BLaER1 treated with 17β-estradiol and CSF1 and Interleukin-3, amounts not matched to agents 10 nM and 100 nM (cell line): ENCODE measurements around the gene PCGF2.
"Not testable (repeated sequence)": the region's sequence is repeated elsewhere in the genome, so short reads cannot be mapped to it uniquely, and the experiment has no call there.

Experiments used
- H3K27ac ChIP-seq, 11 experiments: shearing (Covaris generic); formaldehyde crosslinking; 2 replicates each; pipeline ENCODE4 v1.8.1; 2022
- H3K27me3 ChIP-seq, 11 experiments: shearing (Covaris generic); formaldehyde crosslinking; 2 replicates each; pipeline ENCODE4 v1.8.1; 2022
- H3K36me3 ChIP-seq, 11 experiments: shearing (Covaris generic); formaldehyde crosslinking; 2 replicates each; pipeline ENCODE4 v1.8.1; 2022
- H3K4me1 ChIP-seq, 10 experiments: shearing (Covaris generic); formaldehyde crosslinking; 2 replicates each; pipeline ENCODE4 v1.8.1; 2022
- H3K4me2 ChIP-seq, 11 experiments: shearing (Covaris generic); formaldehyde crosslinking; 2 replicates each; pipeline ENCODE4 v1.8.1; 2022
- H3K4me3 ChIP-seq, 10 experiments: shearing (Covaris generic); formaldehyde crosslinking; 2 replicates each; pipeline ENCODE4 v1.8.1; 2022
- H3K9ac ChIP-seq, 11 experiments: shearing (Covaris generic); formaldehyde crosslinking; 2 replicates each; pipeline ENCODE4 v1.8.1; 2022
- H3K9me3 ChIP-seq, 11 experiments: shearing (Covaris generic); formaldehyde crosslinking; replicated peaks in 1 of 11; 2 replicates each; pipeline ENCODE4 v1.8.1; 2022
- H4K20me1 ChIP-seq, 11 experiments: shearing (Covaris generic); formaldehyde crosslinking; 2 replicates each; pipeline ENCODE4 v1.8.1; 2022
- Cebpa-rat ChIP-seq, 11 experiments: shearing (Covaris generic); IDR thresholded peaks; 2 replicates each; pipeline ENCODE4 v1.8.1; 2022

PCGF2 gene

GRCh38 chr17:38729368-38729885, 18.7 kb downstream of the PCGF2 start:
- no peak for TF ChIP-seq Cebpa-rat (IDR thresholded peaks at IDR 0.05)
- Histone ChIP-seq H3K4me2 (peak overlapping the region; percentile 87 to 98 (median 96)), H3K27ac (peak overlapping the region; percentile 55 to 95 (median 90)), H3K4me3 (peak overlapping the region; percentile 68 to 86 (median 78)), H4K20me1 (peaks cover 3 to 32% (median 27%) of the 10 kb centered on the region in 11 experiments; a peak in 17 of 22 replicates), H3K4me1 (peaks cover 92 to 96% (median 94%) of the 10 kb centered on the region in 10 experiments), H3K27me3 (no peaks in the 10 kb centered on the region), H3K9me3 (peaks cover 0 to 6% (median 0%) of the 10 kb centered on the region in 11 experiments; a peak in 1 of 22 replicates), H3K36me3 (peaks cover 20 to 40% (median 29%) of the 10 kb centered on the region in 11 experiments), H3K9ac (peak overlapping the region; percentile 75 to 87 (median 85))

DNA sequence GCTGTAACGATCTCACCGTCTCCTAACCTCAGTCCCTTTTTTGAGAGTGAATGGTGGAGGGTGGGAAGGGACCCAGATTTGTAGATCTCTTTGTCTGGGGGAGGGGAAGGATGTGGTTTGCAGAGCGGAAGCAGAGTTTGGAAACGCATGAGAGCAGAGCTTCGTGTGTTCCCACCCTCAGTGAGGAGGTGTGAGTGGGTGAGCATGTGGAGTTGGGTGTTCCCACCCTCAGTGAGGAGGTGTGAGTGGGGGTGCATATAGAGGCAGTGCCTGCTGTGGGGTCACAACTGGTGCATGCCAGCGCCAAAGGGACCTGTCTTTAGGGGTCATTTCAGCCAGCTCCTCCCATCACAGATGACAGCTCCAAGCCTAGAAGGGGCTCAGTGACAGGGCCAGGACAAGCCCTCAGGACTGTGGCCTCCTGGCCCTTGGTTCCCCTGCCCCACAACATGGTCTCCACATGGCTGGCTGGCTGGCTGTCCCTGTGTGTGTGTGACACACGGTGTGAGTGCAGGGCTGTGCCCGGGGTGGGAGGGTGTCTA, 19.8 kb downstream of the PCGF2 start:
- Histone ChIP-seq H3K4me2 (peak overlapping the region; percentile 87 to 98 (median 96)), H3K4me3 (peak overlapping the region in 9 of 10 experiments; percentile 1 to 57 (median 36); a peak in 10 of 20 replicates), H3K36me3 (peaks cover 24 to 46% (median 32%) of the 10 kb centered on the region in 11 experiments), H3K9ac (peak overlapping the region in 10 of 11 experiments; percentile 8 to 87 (median 84); a peak in 17 of 22 replicates), H4K20me1 (peaks cover 3 to 22% (median 19%) of the 10 kb centered on the region in 11 experiments; a peak in 14 of 22 replicates), H3K9me3 (peaks cover 0 to 6% (median 0%) of the 10 kb centered on the region in 11 experiments; a peak in 1 of 22 replicates), H3K27ac (peak overlapping the region; percentile 1 to 95 (median 90); a peak in 21 of 22 replicates), H3K27me3 (no peaks in the 10 kb centered on the region), H3K4me1 (peaks cover 86 to 95% (median 90%) of the 10 kb centered on the region in 10 experiments)
- TF ChIP-seq Cebpa-rat (IDR thresholded peaks at IDR 0.05), result no peak

DNA sequence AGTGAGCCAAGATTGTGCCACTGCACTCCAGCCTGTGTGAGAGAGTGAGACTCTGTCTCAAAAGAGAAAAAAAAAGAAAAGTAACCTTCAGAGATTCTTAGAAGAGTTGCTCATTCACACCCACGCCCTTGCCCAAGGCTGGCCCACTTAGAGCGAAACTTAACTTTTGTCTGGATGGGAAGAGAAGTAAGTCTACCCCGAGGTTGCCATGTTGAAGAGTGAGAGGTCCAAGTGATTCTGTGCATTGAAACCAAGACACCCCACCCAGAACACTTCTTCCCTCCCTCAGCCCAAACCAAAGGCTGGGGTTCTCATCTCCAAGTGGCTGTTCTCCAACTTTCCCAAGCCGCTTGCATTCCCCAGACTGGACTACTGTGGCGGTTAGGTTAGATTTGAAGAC, 20.4 kb downstream of the PCGF2 start:
- peaks cover 3 to 15% (median 13%) of the 10 kb centered on the region in 11 experiments; a peak in 12 of 22 replicates for H4K20me1 ChIP-seq
- H3K4me3 ChIP-seq, result peak overlapping the region in 9 of 10 experiments; percentile 1 to 57 (median 36); a peak in 11 of 20 replicates
- H3K9me3 ChIP-seq, result peaks cover 0 to 6% (median 0%) of the 10 kb centered on the region in 11 experiments; a peak in 1 of 22 replicates
- no peak for TF ChIP-seq Cebpa-rat (IDR thresholded peaks at IDR 0.05)
- H3K4me1 ChIP-seq, result peaks cover 80 to 95% (median 90%) of the 10 kb centered on the region in 10 experiments
- H3K36me3 ChIP-seq, result peaks cover 24 to 46% (median 37%) of the 10 kb centered on the region in 11 experiments
- peak overlapping the region; percentile 1 to 95 (median 90); a peak in 21 of 22 replicates for H3K27ac ChIP-seq
- H3K4me2 ChIP-seq, result peak overlapping the region; percentile 87 to 98 (median 96)
- H3K9ac ChIP-seq, result peak overlapping the region in 9 of 11 experiments; percentile 45 to 86 (median 83); a peak in 17 of 22 replicates
- H3K27me3 ChIP-seq, result no peaks in the 10 kb centered on the region

DNA sequence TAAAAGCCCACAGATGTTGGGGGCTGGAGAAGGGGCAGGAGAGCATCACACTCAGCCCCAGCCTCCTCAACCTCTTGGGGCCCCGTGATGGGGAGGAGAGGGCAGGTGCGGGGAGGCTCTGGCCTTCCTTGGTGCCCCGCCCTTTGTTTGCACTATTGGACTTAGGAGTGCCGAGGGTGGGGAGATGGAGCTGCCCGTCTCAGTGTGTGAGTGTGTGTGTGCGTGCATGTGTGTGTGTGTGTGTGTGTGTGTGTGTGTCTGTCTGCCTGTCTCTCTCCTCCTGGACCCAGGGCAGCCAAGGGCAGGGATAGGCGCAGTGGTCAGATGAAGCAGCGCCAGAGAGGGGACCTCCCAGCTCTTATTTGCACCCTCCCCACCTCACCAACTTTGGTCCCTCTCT, 22.0 kb downstream of the PCGF2 start:
- not testable (repeated sequence) for H3K9ac ChIP-seq, H3K27me3 ChIP-seq, H3K9me3 ChIP-seq, H3K4me3 ChIP-seq, H4K20me1 ChIP-seq
- peak overlapping the region; percentile 42 to 98 (median 92); a peak in 16 of 22 replicates for H3K4me2 ChIP-seq
- H3K36me3 ChIP-seq, result peaks cover 33 to 55% (median 47%) of the 10 kb centered on the region in 11 experiments
- peak overlapping the region in 8 of 11 experiments; percentile 8 to 95 (median 92); a peak in 11 of 22 replicates for H3K27ac ChIP-seq
- H3K4me1 ChIP-seq, result peaks cover 75 to 93% (median 89%) of the 10 kb centered on the region in 10 experiments

DNA sequence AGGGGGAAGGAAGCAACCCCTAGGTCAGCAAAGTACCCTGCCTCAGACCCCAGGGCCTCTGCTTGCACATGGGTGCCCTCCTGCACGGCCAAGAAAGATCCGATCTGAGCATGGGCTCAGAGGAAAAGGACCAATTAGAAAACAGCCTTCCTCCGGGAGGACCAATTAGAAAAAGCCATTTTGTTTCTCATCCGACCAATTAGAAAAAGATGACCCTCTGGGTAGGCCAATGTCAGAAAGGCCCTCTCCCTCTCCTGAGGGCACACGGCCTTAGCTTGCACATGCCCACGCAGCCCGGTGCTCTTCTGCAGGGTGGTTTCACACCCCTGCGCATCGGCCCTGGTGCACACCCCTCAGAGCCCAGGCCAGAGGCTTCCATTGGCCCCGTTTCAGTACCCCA, 23.1 kb downstream of the PCGF2 start:
- Histone ChIP-seq H3K27me3 (no peaks in the 10 kb centered on the region), H4K20me1 (peaks cover 0 to 10% (median 3%) of the 10 kb centered on the region in 11 experiments; a peak in 4 of 22 replicates), H3K36me3 (peaks cover 42 to 66% (median 57%) of the 10 kb centered on the region in 11 experiments), H3K9me3 (peaks cover 0 to 6% (median 0%) of the 10 kb centered on the region in 11 experiments; a peak in 1 of 22 replicates), H3K4me1 (peaks cover 69 to 94% (median 91%) of the 10 kb centered on the region in 10 experiments), H3K4me3 (no peak overlapping the region), H3K9ac (peak overlapping the region in 5 of 11 experiments; percentile 8 to 49 (median 37); a peak in 6 of 22 replicates), H3K4me2 (peak overlapping the region in 10 of 11 experiments; percentile 15 to 97 (median 91); a peak in 19 of 22 replicates), H3K27ac (peak overlapping the region in 8 of 11 experiments; percentile 12 to 94 (median 46); a peak in 13 of 22 replicates)
- no peak for TF ChIP-seq Cebpa-rat (IDR thresholded peaks at IDR 0.05)

- Histone ChIP-seq H3K4me1 (peaks cover 65 to 94% (median 86%) of the 10 kb centered on the region in 10 experiments), H3K27ac (peak overlapping the region in 8 of 11 experiments; percentile 27 to 94 (median 44); a peak in 12 of 22 replicates)
Measured at GRCh38 chr17:38724337-38724988, 23.7 kb downstream of the PCGF2 start.

DNA sequence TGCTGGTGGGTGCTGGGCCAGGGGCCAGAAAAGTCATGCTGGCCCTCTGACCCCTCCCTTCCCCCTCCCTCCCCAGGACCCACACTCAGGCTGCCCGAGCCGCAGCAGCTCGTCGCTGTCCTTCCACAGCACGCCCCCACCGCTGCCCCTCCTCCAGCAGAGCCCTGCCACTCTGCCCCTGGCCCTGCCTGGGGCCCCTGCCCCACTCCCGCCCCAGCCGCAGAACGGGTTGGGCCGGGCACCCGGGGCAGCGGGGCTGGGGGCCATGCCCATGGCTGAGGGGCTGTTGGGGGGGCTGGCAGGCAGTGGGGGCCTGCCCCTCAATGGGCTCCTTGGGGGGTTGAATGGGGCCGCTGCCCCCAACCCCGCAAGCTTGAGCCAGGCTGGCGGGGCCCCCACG, 26.3 kb downstream of the PCGF2 start:
- Histone ChIP-seq H3K9me3 (no peaks in the 10 kb centered on the region), H3K27ac (peak overlapping the region in 5 of 11 experiments; percentile 15 to 35 (median 28); a peak in 4 of 22 replicates), H4K20me1 (peaks cover 0 to 21% (median 4%) of the 10 kb centered on the region in 11 experiments; a peak in 5 of 22 replicates), H3K4me1 (peaks cover 38 to 79% (median 62%) of the 10 kb centered on the region in 10 experiments), H3K4me2 (peak overlapping the region in 10 of 11 experiments; percentile 21 to 67 (median 52); a peak in 16 of 22 replicates), H3K9ac (peak overlapping the region in 6 of 11 experiments; percentile 6 to 59 (median 36); a peak in 8 of 22 replicates), H3K36me3 (peaks cover 73 to 90% (median 80%) of the 10 kb centered on the region in 11 experiments), H3K27me3 (no peaks in the 10 kb centered on the region), H3K4me3 (no peak overlapping the region)
- no peak for TF ChIP-seq Cebpa-rat (IDR thresholded peaks at IDR 0.05)

More at GRCh38 chr17:38724337-38724988, 23.7 kb downstream of the PCGF2 start:
- H3K9ac ChIP-seq, result peak overlapping the region in 8 of 11 experiments; percentile 4 to 49 (median 18); a peak in 7 of 22 replicates
- H3K4me3 ChIP-seq, result no peak overlapping the region
- H3K36me3 ChIP-seq, result peaks cover 47 to 72% (median 62%) of the 10 kb centered on the region in 11 experiments
- H3K4me2 ChIP-seq, result peak overlapping the region; percentile 15 to 97 (median 90)
- TF ChIP-seq Cebpa-rat (IDR thresholded peaks at IDR 0.05), result no peak
- no peaks in the 10 kb centered on the region for H3K27me3 ChIP-seq
- H4K20me1 ChIP-seq, result peaks cover 0 to 13% (median 4%) of the 10 kb centered on the region in 11 experiments; a peak in 4 of 22 replicates
- H3K9me3 ChIP-seq, result peaks cover 0 to 6% (median 0%) of the 10 kb centered on the region in 11 experiments; a peak in 1 of 22 replicates

DNA sequence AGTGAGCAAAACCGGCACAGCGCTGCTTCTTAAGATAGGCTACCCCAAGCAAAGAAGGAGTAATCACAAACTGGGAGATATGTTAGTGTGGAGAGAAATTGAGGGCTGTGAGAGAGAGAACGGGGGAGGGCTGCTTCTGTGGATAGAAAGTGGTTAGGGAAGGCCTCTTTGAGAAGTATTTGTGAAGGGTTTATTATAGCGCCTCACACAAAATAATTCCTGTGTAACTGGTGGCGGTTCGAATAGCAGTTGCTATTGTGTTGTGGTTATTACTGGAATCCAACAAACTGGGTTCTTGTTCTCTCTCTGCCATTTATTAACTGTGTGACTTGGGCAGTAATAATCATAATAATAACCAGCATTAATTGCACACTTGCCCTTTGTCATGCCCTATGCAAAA, 27.2 kb downstream of the PCGF2 start:
- Histone ChIP-seq H3K27ac (peak overlapping the region in 1 of 11 experiments; percentile 5; a peak in 1 of 22 replicates), H3K27me3 (no peaks in the 10 kb centered on the region), H3K36me3 (peaks cover 81 to 96% (median 89%) of the 10 kb centered on the region in 11 experiments), H3K9me3 (no peaks in the 10 kb centered on the region), H3K4me1 (peaks cover 36 to 79% (median 59%) of the 10 kb centered on the region in 10 experiments), H3K4me3 (no peak overlapping the region), H3K9ac (peak overlapping the region in 2 of 11 experiments; percentile 2 to 21; a peak in 2 of 22 replicates), H3K4me2 (peak overlapping the region in 6 of 11 experiments; percentile 13 to 67 (median 52); a peak in 7 of 22 replicates), H4K20me1 (peaks cover 0 to 21% (median 4%) of the 10 kb centered on the region in 11 experiments; a peak in 7 of 22 replicates)
- no peak for TF ChIP-seq Cebpa-rat (IDR thresholded peaks at IDR 0.05)
